RPMI7951 (cell line): ENCODE data around the gene OR4M2. TPM values are rescaled to one million over a fixed set of nuclear protein-coding genes. Genes with fewer than 3 reads are reported as not detected.
"Not testable (repeated sequence)": the region's sequence is repeated elsewhere in the genome, so short reads cannot be mapped to it uniquely, and the experiment has no call there.

ENCODE experiments used
- DNase-seq: peaks from one replicate; pipeline ENCODE4 v3.0.0-alpha.2; 2012; ENCODE audit warnings: low read depth
- total RNA-seq: library from RNA; depleted of rRNA; stranded (reverse); fragments of >200 nt; shearing (Covaris generic); gene quantifications from 2 replicates; pipeline ENCODE4 v1.2.3, GENCODE V29; 2014; rRNA removed

Gene OR4M2, protein sequence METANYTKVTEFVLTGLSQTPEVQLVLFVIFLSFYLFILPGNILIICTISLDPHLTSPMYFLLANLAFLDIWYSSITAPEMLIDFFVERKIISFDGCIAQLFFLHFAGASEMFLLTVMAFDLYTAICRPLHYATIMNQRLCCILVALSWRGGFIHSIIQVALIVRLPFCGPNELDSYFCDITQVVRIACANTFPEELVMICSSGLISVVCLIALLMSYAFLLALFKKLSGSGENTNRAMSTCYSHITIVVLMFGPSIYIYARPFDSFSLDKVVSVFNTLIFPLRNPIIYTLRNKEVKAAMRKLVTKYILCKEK
- not detected in 2 replicates for total RNA-seq

DNA sequence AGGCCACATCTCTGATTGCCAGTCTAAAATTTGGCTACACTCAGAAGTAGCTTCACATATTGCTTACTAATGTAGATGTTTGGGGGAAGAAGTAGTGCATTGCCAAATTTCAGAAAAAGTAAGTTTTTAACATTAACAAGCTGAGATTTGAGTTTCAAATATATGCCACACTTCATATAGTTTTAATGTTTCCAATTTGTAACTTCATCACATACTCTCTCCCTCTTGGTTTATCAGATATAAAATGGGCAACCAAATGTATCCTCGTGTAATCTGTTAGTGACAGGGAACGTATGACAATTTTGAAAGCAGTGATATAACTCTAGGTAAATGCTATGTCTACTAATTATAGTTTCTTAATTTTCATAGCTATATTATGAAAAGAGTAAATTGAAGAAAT, at the start of gene OR4M2:
Gene OR4M2 (plus strand): TSS at position 301 of the 400 bp plus-strand sequence. CDS start 98 bp downstream, at position 399.
- DNase-seq = not testable (repeated sequence)

DNA sequence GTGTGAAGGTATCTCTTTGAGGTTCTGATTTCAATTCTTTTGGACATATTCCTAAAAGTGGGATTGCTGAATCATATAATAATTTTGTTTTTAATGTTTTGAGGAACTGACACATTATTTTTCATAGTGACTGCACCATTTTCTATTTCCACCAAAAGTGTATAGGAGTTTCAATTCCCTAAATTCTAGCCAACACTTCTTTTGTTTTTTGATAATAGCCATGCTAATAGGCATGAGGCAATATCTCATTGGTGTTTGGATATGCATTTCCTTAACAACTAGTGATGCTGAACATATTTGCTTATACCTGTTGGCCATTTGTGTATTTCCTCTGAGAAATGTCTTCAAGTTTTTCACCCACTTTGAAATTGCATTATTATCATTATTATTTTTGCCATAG, 11.1 kb upstream of the OR4M2 start:
- DNase-seq = not testable (repeated sequence)

DNA sequence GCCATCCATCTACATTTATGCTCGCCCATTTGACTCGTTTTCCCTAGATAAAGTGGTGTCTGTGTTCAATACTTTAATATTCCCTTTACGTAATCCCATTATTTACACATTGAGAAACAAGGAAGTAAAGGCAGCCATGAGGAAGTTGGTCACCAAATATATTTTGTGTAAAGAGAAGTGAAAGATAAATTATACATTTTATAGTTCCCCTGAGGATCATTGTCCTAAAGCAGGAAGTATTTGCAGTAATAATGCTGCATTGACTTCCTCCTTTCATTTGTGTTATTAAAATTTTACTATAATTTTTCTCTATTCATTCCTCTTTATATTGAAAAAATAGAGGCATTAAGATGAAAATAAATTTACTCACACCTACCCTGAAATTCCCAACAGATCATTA, 1.1 kb downstream of the OR4M2 start:
- not testable (repeated sequence) for DNase-seq

DNA sequence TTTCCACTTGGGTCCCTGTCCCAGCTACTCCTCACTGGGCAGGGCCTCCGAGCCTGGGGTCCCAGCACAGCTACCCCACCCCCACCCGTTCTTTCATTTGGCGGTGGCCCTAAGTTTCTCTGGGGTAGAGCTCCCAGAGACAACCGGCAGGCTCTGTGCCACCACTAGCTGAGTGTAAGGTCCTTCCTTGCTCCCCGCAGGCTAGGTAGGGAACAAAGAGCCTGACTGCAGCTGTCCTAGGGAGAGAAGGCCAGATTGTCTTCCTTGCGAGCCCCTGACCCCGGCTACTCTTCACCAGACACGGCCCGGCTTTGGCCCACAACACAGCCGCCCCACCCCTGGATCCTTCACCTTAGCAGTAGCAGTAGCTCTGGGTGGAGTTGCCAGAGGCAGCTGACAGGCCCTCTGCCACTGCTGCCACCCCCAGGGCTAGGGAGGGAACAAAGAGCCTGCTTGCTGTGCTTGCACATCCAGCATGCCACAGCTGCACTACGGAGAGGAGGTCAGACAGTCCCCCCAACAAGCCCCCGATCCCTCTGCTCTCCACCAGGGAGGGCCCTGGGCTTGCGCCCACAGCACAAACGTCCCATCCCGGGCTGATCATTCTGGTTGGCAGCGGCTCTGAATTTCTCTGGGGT, 18.4 kb downstream of the OR4M2 start:
- not testable (repeated sequence) for DNase-seq

DNA sequence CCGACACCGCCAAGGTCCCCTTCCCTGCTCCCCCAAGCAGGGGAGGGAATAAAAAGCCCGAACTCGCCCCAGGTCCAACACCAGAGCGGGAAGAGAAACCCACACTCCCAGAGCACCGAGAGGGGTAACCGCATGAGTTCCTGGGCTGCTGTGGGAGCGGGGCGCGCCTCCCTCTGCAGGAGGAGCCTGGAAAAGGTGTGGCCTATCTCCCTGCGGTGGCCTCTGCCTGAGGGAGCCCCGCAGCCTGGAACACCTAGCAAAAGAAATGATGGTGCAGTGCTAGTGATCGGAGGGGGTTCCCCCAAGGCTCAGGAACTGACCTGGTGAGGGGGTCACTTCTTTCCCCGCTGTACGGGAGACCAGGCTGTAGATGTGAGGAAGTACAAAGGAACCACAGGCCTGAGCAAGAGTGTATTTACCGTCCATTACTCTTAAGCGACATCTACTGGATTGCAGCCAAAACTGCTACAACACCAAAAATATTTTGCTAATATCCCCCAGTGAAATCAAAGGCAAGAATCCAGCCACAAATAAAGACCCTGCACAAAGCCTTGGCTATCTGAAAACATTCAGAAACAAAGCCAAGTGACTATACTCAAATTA, 19.1 kb downstream of the OR4M2 start:
- not testable (repeated sequence) for DNase-seq

DNA sequence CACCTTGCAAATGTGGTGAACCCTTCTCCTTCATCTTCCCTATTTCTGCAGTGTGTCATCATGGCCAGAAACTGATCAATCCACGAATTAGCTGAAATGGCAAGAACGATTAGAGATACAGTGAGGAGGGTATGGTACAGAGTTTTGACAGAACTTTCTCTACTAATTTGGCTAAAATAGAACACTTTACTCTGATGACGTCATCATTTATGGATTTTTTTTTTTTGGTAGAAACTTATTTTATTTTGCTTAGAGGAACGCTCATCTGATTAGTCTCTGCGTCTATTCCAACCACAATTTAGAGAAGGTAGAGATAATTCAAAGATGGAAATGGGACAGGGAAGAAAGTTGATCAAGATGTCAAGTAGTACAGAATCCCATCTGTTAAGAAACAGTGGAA, 41.7 kb downstream of the OR4M2 start:
- not testable (repeated sequence) for DNase-seq

Other genes starting within 250 kb of the OR4M2 start
- gene POTEB, start 202.8 kb upstream of the OR4M2 start, total RNA-seq = not detected in 2 replicates